Measurements from ENCODE around the gene TENM4.

The TENM4 gene

GRCh38 chr11:78952890-78953289 is 487.9 kb downstream of the TENM4 start:
- no peak for TF ChIP-seq CTCF (IDR thresholded peaks at IDR 0.05; ENCODE audit: extremely low read depth, insufficient read depth, missing control alignments)
- in situ Hi-C loops (cut with MboI; ENCODE audit: low pct_unique_long_range_greater_than_20kb, low sequenced_read_pairs, unreplicated experiment): no loop called here
- no peak for DNase-seq (ENCODE audit: low spot score)

GRCh38 chr11:78952175-78952574 is 488.7 kb downstream of the TENM4 start:
- TF ChIP-seq CTCF (IDR thresholded peaks at IDR 0.05; ENCODE audit: extremely low read depth, insufficient read depth, missing control alignments): no peak
- DNase-seq (ENCODE audit: low spot score): no peak
- in situ Hi-C loops (cut with MboI; ENCODE audit: low pct_unique_long_range_greater_than_20kb, low sequenced_read_pairs, unreplicated experiment): no loop called here

GRCh38 chr11:78949976-78950690 is 490.7 kb downstream of the TENM4 start:
- DNase-seq (ENCODE audit: low spot score): no peak
- in situ Hi-C loops (cut with MboI; ENCODE audit: low pct_unique_long_range_greater_than_20kb, low sequenced_read_pairs, unreplicated experiment): no loop called here
- TF ChIP-seq CTCF (IDR thresholded peaks at IDR 0.05; ENCODE audit: extremely low read depth, insufficient read depth, missing control alignments): no peak

- TF ChIP-seq CTCF (IDR thresholded peaks at IDR 0.05; ENCODE audit: extremely low read depth, insufficient read depth, missing control alignments): no peak
- in situ Hi-C loops (cut with MboI; ENCODE audit: low pct_unique_long_range_greater_than_20kb, low sequenced_read_pairs, unreplicated experiment): no loop called here
- no peak for DNase-seq (ENCODE audit: low spot score)
Measured at GRCh38 chr11:78946945-78947902, 493.6 kb downstream of the TENM4 start.

- no peak for TF ChIP-seq CTCF (IDR thresholded peaks at IDR 0.05; ENCODE audit: extremely low read depth, insufficient read depth, missing control alignments)
- in situ Hi-C loops (cut with MboI; ENCODE audit: low pct_unique_long_range_greater_than_20kb, low sequenced_read_pairs, unreplicated experiment): no loop called here
- no peak for DNase-seq (ENCODE audit: low spot score)
Measured at GRCh38 chr11:78943841-78944240, 497.0 kb downstream of the TENM4 start.

- no peak for TF ChIP-seq CTCF (IDR thresholded peaks at IDR 0.05; ENCODE audit: extremely low read depth, insufficient read depth, missing control alignments)
- no peak for DNase-seq (ENCODE audit: low spot score)
- in situ Hi-C loops (cut with MboI; ENCODE audit: low pct_unique_long_range_greater_than_20kb, low sequenced_read_pairs, unreplicated experiment): no loop called here
Measured at GRCh38 chr11:78943154-78943553, 497.7 kb downstream of the TENM4 start.
